Smooth muscle cell (in vitro differentiated cells): Measurements from ENCODE around the gene C15orf40. TPM values are rescaled to one million over a fixed set of nuclear protein-coding genes. Genes with fewer than 3 reads are reported as not detected.
"Not testable (repeated sequence)": the region's sequence is repeated elsewhere in the genome, so short reads cannot be mapped to it uniquely, and the experiment has no call there.

Experiments used
- DNase-seq: peaks from one replicate; lab custom pipeline; 2025; ENCODE audit not compliant: unreplicated experiment; lab: John Stamatoyannopoulos, UW
- H2AFZ ChIP-seq: fragments of 200-600 bp; sonication (generic); 2 replicates; pipeline ENCODE4 v1.6.0; 2016; ENCODE audit warnings: antibody characterized with exemption, low read depth, mild to moderate bottlenecking
- H3F3A ChIP-seq: fragments of 200-600 bp; sonication (generic); 2 replicates; pipeline ENCODE4 v1.6.0; 2017; ENCODE audit warnings: antibody characterized with exemption, low read depth
- H3K27ac ChIP-seq: fragments of 200-600 bp; sonication (generic); 2 replicates; pipeline ENCODE4 v1.5.1; 2016; ENCODE audit warnings: low read depth, mild to moderate bottlenecking
- H3K27me3 ChIP-seq: fragments of 200-600 bp; sonication (generic); 2 replicates; pipeline ENCODE4 v1.6.1; 2016; ENCODE audit warnings: low read depth, mild to moderate bottlenecking
- H3K36me3 ChIP-seq: fragments of 200-600 bp; sonication (generic); 2 replicates; pipeline ENCODE4 v1.5.1; 2016; ENCODE audit warnings: low read depth
- H3K4me1 ChIP-seq: fragments of 200-600 bp; sonication (generic); 2 replicates; pipeline ENCODE4 v1.5.1; 2016; ENCODE audit warnings: low read depth
- H3K4me2 ChIP-seq: fragments of 200-600 bp; sonication (generic); 2 replicates; pipeline ENCODE4 v1.6.0; 2016; ENCODE audit warnings: mild to moderate bottlenecking
- H3K4me3 ChIP-seq: fragments of 200-600 bp; sonication (generic); 2 replicates; pipeline ENCODE4 v1.5.1; 2016; ENCODE audit warnings: mild to moderate bottlenecking
- H3K79me2 ChIP-seq: fragments of 200-600 bp; sonication (generic); 2 replicates; pipeline ENCODE4 v1.6.0; 2016; ENCODE audit warnings: low read depth, mild to moderate bottlenecking
- H3K9ac ChIP-seq: fragments of 200-600 bp; sonication (generic); 2 replicates; pipeline ENCODE4 v1.6.0; 2016; ENCODE audit warnings: low read depth
- H3K9me3 ChIP-seq: fragments of 200-600 bp; sonication (generic); replicated peaks from 2 replicates; pipeline ENCODE4 v1.5.1; 2016; ENCODE audit warnings: low read depth
- H4K20me1 ChIP-seq: fragments of 200-600 bp; sonication (generic); 2 replicates; pipeline ENCODE4 v1.6.0; 2016; ENCODE audit warnings: low read depth
- WGBS: methylation state at CpG from one replicate; pipeline ENCODE4 v1.1.7; 2016; ENCODE audit warnings: low lambda C conversion rate; 5-methylcytosine and 5-hydroxymethylcytosine counted together
- polyA plus RNA-seq: library from polyadenylated mRNA; unstranded; fragments of >200 nt; fragmentation: Nextera tagmentation; extraction: Ambion mirVana; gene quantifications from 2 replicates; pipeline ENCODE4 v1.2.1, GENCODE V29; 2016
- total RNA-seq: library from RNA; depleted of rRNA; stranded (reverse); fragments of >200 nt; gene quantifications from 2 replicates; pipeline ENCODE4 v1.2.3, GENCODE V29; 2014
- TF ChIP-seq, protein P1 (sequence below): fragments of 200-600 bp; sonication (generic); IDR thresholded peaks from 2 replicates; pipeline ENCODE4 v1.5.1; 2017; ENCODE audit warnings: borderline replicate concordance, mild to moderate bottlenecking, antibody characterized with exemption; ENCODE audit not compliant: insufficient read depth, poor library complexity, severe bottlenecking

C15orf40 gene
- total and polyA plus RNA-seq, 2 experiments from 2014 or later, result 14.3 to 19.3 TPM

GRCh38 chr15:83012076-83012426 is 612 bp upstream of the C15orf40 start:
- Histone ChIP-seq H3K79me2 (peaks cover 18% of the 10 kb centered on the region), H4K20me1 (no peaks in the 10 kb centered on the region), H3K4me2 (peak overlapping the region; percentile 89), H3K36me3 (no peaks in the 10 kb centered on the region), H3K4me3 (peak overlapping the region; percentile 70), H3K9me3 (no peaks in the 10 kb centered on the region), H3K27ac (no peak overlapping the region), H3K27me3 (no peaks in the 10 kb centered on the region), H3F3A (no peaks in the 10 kb centered on the region), H2AFZ (peak overlapping the region; percentile 62), H3K4me1 (peaks cover 15% of the 10 kb centered on the region), H3K9ac (peak overlapping the region; percentile 1)
- TF ChIP-seq, protein P1, sequence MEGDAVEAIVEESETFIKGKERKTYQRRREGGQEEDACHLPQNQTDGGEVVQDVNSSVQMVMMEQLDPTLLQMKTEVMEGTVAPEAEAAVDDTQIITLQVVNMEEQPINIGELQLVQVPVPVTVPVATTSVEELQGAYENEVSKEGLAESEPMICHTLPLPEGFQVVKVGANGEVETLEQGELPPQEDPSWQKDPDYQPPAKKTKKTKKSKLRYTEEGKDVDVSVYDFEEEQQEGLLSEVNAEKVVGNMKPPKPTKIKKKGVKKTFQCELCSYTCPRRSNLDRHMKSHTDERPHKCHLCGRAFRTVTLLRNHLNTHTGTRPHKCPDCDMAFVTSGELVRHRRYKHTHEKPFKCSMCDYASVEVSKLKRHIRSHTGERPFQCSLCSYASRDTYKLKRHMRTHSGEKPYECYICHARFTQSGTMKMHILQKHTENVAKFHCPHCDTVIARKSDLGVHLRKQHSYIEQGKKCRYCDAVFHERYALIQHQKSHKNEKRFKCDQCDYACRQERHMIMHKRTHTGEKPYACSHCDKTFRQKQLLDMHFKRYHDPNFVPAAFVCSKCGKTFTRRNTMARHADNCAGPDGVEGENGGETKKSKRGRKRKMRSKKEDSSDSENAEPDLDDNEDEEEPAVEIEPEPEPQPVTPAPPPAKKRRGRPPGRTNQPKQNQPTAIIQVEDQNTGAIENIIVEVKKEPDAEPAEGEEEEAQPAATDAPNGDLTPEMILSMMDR, result no peak
- DNase-seq, result no peak
- WGBS, result 81% methylated on average over 9 of the region's 9 CpGs

DNA sequence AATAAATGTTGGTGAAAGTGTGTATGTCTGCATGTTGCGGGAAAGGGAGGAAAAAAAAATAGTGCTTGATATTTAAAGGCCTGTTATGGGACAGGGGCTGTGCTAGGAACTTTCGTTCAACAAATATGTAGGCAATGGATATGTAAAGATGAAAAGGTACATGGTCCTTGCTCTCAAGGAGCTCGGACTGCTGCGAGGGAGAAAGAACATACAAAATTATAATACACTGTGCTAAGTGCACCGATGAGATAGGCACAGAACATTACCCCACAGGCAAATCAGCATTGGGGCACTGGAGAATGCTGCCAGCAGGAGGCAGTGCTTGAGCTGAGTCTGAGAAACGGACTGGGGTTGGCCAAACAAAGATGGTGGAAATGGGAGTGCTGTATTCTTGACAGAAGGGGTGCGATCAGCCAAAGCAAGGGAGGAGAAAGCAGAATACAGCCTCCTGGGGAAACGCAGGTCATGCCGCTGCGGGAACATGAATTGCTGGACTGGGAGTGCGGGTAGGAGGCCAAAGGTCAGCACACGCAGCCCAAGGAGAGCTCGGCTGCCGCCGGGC is 649 bp downstream of the C15orf40 start:
- peaks cover 18% of the 10 kb centered on the region for H3K79me2 ChIP-seq
- DNase-seq, result peak; percentile 16
- peak overlapping the region; percentile 70 for H3K4me3 ChIP-seq
- peaks cover 15% of the 10 kb centered on the region for H3K4me1 ChIP-seq
- peaks cover 6% of the 10 kb centered on the region for H3K36me3 ChIP-seq
- no peak overlapping the region for H3K27ac ChIP-seq
- no peaks in the 10 kb centered on the region for H3K27me3 ChIP-seq
- peak overlapping the region; percentile 89 for H3K4me2 ChIP-seq
- H2AFZ ChIP-seq, result peak overlapping the region; percentile 62
- H3K9me3 ChIP-seq, result no peaks in the 10 kb centered on the region
- no peaks in the 10 kb centered on the region for H3F3A ChIP-seq
- H3K9ac ChIP-seq, result peak overlapping the region; percentile 46
- 19% methylated on average over 15 of the region's 15 CpGs for WGBS
- TF ChIP-seq, protein P1, result peak; percentile 74
- H4K20me1 ChIP-seq, result no peaks in the 10 kb centered on the region

GRCh38 chr15:83000672-83001031 is 10.8 kb downstream of the C15orf40 start:
- H3K9ac ChIP-seq, result not testable (repeated sequence)

GRCh38 chr15:82999905-83000671 is 11.4 kb downstream of the C15orf40 start:
- Histone ChIP-seq H3K27me3 (no peaks in the 10 kb centered on the region), H3F3A (no peaks in the 10 kb centered on the region), H3K4me2 (peak overlapping the region; percentile 30), H4K20me1 (no peaks in the 10 kb centered on the region), H3K79me2 (no peaks in the 10 kb centered on the region), H3K9me3 (no peaks in the 10 kb centered on the region), H3K9ac (no peak overlapping the region), H3K36me3 (peaks cover 4% of the 10 kb centered on the region), H3K4me1 (no peaks in the 10 kb centered on the region), H2AFZ (no peak overlapping the region), H3K4me3 (peak overlapping the region; percentile 29), H3K27ac (no peak overlapping the region)
- no peak for DNase-seq
- 45% methylated on average over 6 of the region's 6 CpGs for WGBS
- TF ChIP-seq, protein P1, result peak; percentile 47

More at GRCh38 chr15:83000672-83001031, 10.8 kb downstream of the C15orf40 start:
- not testable (repeated sequence) for H3K4me1 ChIP-seq, H3K27ac ChIP-seq, H2AFZ ChIP-seq, H3F3A ChIP-seq, H3K79me2 ChIP-seq, H3K4me2 ChIP-seq, H3K27me3 ChIP-seq, DNase-seq, H3K9me3 ChIP-seq, H3K36me3 ChIP-seq, H3K4me3 ChIP-seq, H4K20me1 ChIP-seq
- 90% methylated on average over 3 of the region's 3 CpGs for WGBS
